ENCODE data around the gene JMJD8. TPM values are rescaled to one million over a fixed set of nuclear protein-coding genes. Genes with fewer than 3 reads are reported as not detected.
A peak's percentile ranks its signal among the peaks of the same experiment; 100 is the strongest.

JMJD8 gene
- total and polyA plus RNA-seq, 7 donors = 19.1 to 63.5 (median 25.5) TPM

DNA sequence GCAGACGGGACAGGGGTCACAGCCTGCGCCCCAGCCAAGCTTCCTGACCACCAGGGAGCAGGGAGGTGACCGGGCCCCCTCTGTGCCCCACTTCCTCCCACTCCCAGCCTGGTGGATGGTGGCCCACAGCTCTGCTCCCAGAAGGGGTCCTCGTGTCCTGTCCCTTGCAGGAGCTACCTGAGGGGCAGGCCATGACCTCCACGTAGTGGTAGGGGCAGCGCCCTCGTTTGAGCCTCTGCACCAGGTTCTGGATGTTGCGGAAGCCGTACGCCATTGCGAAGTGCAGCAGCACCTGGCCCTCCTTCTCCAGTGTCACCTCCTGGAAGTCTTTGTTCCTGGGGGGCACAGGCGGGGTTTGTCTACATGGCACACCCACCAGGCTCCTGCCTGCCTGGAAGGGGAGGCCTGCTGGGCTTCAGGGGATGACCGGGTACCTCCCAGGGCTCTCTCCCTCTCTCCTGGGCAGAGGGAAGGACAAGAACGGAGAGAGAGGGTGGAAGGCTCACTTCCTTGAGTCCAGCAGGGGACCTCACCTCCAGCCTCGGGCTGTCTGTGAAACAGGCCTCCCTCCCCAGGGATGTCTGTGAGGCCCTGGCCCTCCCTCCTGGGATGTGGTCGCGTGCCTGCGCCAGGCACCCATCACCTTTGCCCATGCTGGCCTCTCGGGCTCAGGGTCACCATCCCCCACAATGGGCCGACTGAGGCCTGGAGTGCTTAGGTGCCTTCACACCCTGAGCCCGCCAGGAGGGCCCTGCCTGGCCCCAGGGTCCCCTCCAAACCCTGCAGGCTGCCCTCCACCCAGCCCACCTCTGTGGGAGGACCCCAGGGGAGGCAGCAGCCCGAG, 46.8 kb upstream of the JMJD8 start:
- no peak for TF ChIP-seq CTCF (IDR thresholded peaks at IDR 0.05)
- intact Hi-C loops (cut with DNase I) = no loop called here
- ATAC-seq (no peak), DNase-seq (no peak)
- WGBS, 3 donors = 83 to 89% (median 87%) methylated on average over 21 to 22 of the region's 22 CpGs
- Histone ChIP-seq H3K27me3 (ENCODE audit: insufficient read depth in 3 of 3, low read length in 2 of 3) (peaks cover 0 to 33% (median 17%) of the 10 kb centered on the region in 3 donors), H3K4me1 (peaks cover 8% of the 10 kb centered on the region), H3K4me3 (no peak overlapping the region), H3K27ac (no peak overlapping the region), H3K36me3 (ENCODE audit: insufficient read depth in 1 of 2, low read depth in 1 of 2) (peaks cover 3 to 61% of the 10 kb centered on the region in 2 donors), H3K9me3 (no peaks in the 10 kb centered on the region)

DNA sequence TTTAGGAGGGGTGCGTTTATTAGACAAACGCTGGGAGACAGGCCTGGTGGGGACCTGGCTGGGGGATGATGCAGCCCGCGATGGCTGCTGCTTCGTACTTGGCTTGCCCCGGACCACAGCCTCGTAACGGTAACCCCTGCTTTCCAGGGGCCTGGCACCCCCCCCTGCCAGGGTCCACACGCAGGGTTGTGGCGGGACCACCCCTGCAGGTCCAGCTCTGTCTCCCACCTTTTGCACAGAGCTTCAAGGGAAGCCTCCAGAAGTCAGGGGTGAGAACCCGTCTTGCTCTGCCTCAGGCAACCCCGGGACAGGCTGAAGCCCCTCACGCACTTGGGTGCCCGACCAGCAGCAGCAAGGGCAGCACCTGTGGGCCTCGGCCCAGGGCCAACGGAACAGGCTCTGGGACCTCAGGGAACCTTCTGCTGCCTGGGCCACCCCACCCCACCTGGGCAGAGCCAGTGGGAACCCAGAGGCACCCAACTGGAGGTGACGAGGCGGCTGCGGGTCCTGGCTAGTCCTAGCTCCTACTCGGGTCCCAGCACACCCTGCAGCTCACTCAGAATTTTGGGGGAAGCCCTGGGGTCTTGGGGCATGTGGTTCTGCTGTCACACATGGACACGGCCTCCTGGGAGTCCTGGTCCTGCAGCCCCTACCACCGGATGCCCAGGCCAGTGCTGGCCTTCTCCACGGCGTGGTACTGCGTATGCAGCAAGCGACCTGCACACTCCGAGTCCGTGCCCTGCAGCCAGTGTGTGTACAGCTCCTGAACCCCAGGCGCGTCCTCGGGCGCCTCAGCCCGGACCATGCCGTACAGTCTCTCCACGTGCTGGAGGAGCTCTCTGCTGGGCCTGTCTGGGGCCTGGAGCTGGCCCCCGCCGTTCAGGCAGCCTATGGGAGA, 45.9 kb upstream of the JMJD8 start:
- 82 to 88% (median 85%) methylated on average over 35 to 37 of the region's 37 CpGs for WGBS, 3 donors
- Histone ChIP-seq H3K27me3 (ENCODE audit: insufficient read depth in 3 of 3, low read length in 2 of 3) (peaks cover 0 to 40% (median 19%) of the 10 kb centered on the region in 3 donors), H3K9me3 (no peaks in the 10 kb centered on the region), H3K4me3 (no peak overlapping the region), H3K36me3 (ENCODE audit: insufficient read depth in 1 of 2, low read depth in 1 of 2) (peaks cover 3 to 52% of the 10 kb centered on the region in 2 donors), H3K4me1 (peaks cover 8% of the 10 kb centered on the region), H3K27ac (no peak overlapping the region)
- peak in 1 of 4 donors; percentile 7 for ATAC-seq
- intact Hi-C loops (cut with DNase I) = no loop called here
- DNase-seq = peak in 1 of 2 donors; percentile 49
- no peak for TF ChIP-seq CTCF (IDR thresholded peaks at IDR 0.05)

GRCh38 chr16:728890-729744, 45.0 kb upstream of the JMJD8 start:
- peaks cover 8% of the 10 kb centered on the region for H3K4me1 ChIP-seq
- H3K27me3 ChIP-seq (ENCODE audit: insufficient read depth in 3 of 3, low read length in 2 of 3) = peaks cover 0 to 40% (median 19%) of the 10 kb centered on the region in 3 donors
- DNase-seq (peak in 1 of 2 donors; percentile 55), ATAC-seq (peak in 2 of 4 donors; percentile 12 to 13)
- H3K4me3 ChIP-seq = no peak overlapping the region
- 43 to 49% (median 45%) methylated on average over 42 to 55 of the region's 55 CpGs for WGBS, 3 donors
- intact Hi-C loops (cut with DNase I) = no loop called here
- no peaks in the 10 kb centered on the region for H3K9me3 ChIP-seq
- no peak overlapping the region for H3K27ac ChIP-seq
- H3K36me3 ChIP-seq (ENCODE audit: insufficient read depth in 1 of 2, low read depth in 1 of 2) = peaks cover 3 to 44% of the 10 kb centered on the region in 2 donors
- TF ChIP-seq CTCF (IDR thresholded peaks at IDR 0.05) = no peak

GRCh38 chr16:728131-728889, 44.2 kb upstream of the JMJD8 start:
- Histone ChIP-seq H3K36me3 (ENCODE audit: insufficient read depth in 1 of 2, low read depth in 1 of 2) (peaks cover 3 to 36% of the 10 kb centered on the region in 2 donors), H3K27me3 (ENCODE audit: insufficient read depth in 3 of 3, low read length in 2 of 3) (peaks cover 0 to 40% (median 19%) of the 10 kb centered on the region in 3 donors), H3K9me3 (no peaks in the 10 kb centered on the region), H3K4me3 (peak overlapping the region; percentile 61), H3K27ac (no peak overlapping the region), H3K4me1 (peaks cover 8% of the 10 kb centered on the region)
- no peak for TF ChIP-seq CTCF (IDR thresholded peaks at IDR 0.05)
- ATAC-seq (peak; percentile 25 to 45 (median 36)), DNase-seq (peak; percentile 67 to 74)
- 1% methylated on average over 44 to 80 of the region's 80 CpGs for WGBS, 3 donors
- intact Hi-C loops (cut with DNase I) = no loop called here

Measured in psoas muscle (tissue), 8 donors.